Osteoblast (primary cell): ENCODE measurements around the gene CMIP. TPM values are rescaled to one million over a fixed set of nuclear protein-coding genes. Genes with fewer than 3 reads are reported as not detected.

Experiments used
- DNase-seq: peaks from one replicate; pipeline ENCODE4 v3.0.0; 2011; ENCODE audit warnings: low spot score, mixed read lengths; ENCODE audit not compliant: insufficient read length; ENCODE audit errors: missing footprints
- H2AFZ ChIP-seq: 2 replicates; pipeline ENCODE4 v1.6.0; 2011; ENCODE audit warnings: mild to moderate bottlenecking, low read length
- H3K27ac ChIP-seq: 2 replicates; pipeline ENCODE4 v1.5.1; 2011; ENCODE audit warnings: mild to moderate bottlenecking, low read depth, low read length, moderate library complexity
- H3K27me3 ChIP-seq: 2 replicates; pipeline ENCODE4 v1.6.0; 2012; ENCODE audit warnings: mild to moderate bottlenecking, control low read depth, inconsistent platforms, low read length, moderate library complexity; ENCODE audit not compliant: insufficient read depth
- H3K36me3 ChIP-seq: 2 replicates; pipeline ENCODE4 v1.5.1; 2011; ENCODE audit warnings: mild to moderate bottlenecking, low read length, control low read depth, moderate library complexity; ENCODE audit not compliant: insufficient read depth
- H3K4me1 ChIP-seq: 2 replicates; pipeline ENCODE4 v1.5.1; 2011; ENCODE audit warnings: mild to moderate bottlenecking, low read length, control low read depth, moderate library complexity; ENCODE audit not compliant: insufficient read depth
- H3K4me2 ChIP-seq: 2 replicates; pipeline ENCODE4 v1.6.0; 2011; ENCODE audit warnings: mild to moderate bottlenecking, low read length; ENCODE audit not compliant: insufficient read depth
- H3K4me3 ChIP-seq: fragments of 200-600 bp; sonication (generic); 3 replicates; pipeline ENCODE4 v1.5.1; 2012; ENCODE audit warnings: mild to moderate bottlenecking, low read length, inconsistent platforms; ENCODE audit not compliant: insufficient read depth
- H3K79me2 ChIP-seq: 2 replicates; pipeline ENCODE4 v1.6.0; 2012; ENCODE audit warnings: mild to moderate bottlenecking, low read length, control low read depth, inconsistent platforms; ENCODE audit not compliant: insufficient read depth
- H3K9me3 ChIP-seq: 2 replicates; pipeline ENCODE4 v1.5.1; 2011; ENCODE audit warnings: low read depth, low read length, control low read depth
- H4K20me1 ChIP-seq: 2 replicates; pipeline ENCODE4 v1.6.0; 2012; ENCODE audit warnings: mild to moderate bottlenecking, low read length, control low read depth; ENCODE audit not compliant: insufficient read depth
- CTCF ChIP-seq: IDR thresholded peaks from 2 replicates; pipeline ENCODE4 v1.5.1; 2011; ENCODE audit warnings: mild to moderate bottlenecking, low read depth, low read length, moderate library complexity; ENCODE audit errors: extremely low read depth
- total RNA-seq: library from RNA; depleted of rRNA; stranded (reverse); fragments of >200 nt; gene quantifications from 2 replicates; pipeline ENCODE4 v1.2.3, GENCODE V29; 2012

The CMIP gene
- total RNA-seq, 1 donor = 8.3 TPM

- no peaks in the 10 kb centered on the region for H3K27me3 ChIP-seq
- no peaks in the 10 kb centered on the region for H4K20me1 ChIP-seq
- no peak overlapping the region for H3K4me3 ChIP-seq
- no peak for DNase-seq
- no peaks in the 10 kb centered on the region for H3K9me3 ChIP-seq
- no peaks in the 10 kb centered on the region for H3K36me3 ChIP-seq
- no peak overlapping the region for H3K27ac ChIP-seq
- H2AFZ ChIP-seq = no peak overlapping the region
- no peak for TF ChIP-seq CTCF
- H3K79me2 ChIP-seq = no peaks in the 10 kb centered on the region
- peaks cover 8% of the 10 kb centered on the region for H3K4me1 ChIP-seq
- no peak overlapping the region for H3K4me2 ChIP-seq
Observed at GRCh38 chr16:81732699-81733098, 288.1 kb downstream of the CMIP start.

GRCh38 chr16:81733295-81733694 lies 288.7 kb downstream of the CMIP start:
- Histone ChIP-seq H4K20me1 (no peaks in the 10 kb centered on the region), H3K9me3 (no peaks in the 10 kb centered on the region), H3K36me3 (no peaks in the 10 kb centered on the region), H3K4me3 (no peak overlapping the region), H3K4me2 (no peak overlapping the region), H3K4me1 (peaks cover 10% of the 10 kb centered on the region), H3K27ac (no peak overlapping the region), H3K27me3 (no peaks in the 10 kb centered on the region), H3K79me2 (no peaks in the 10 kb centered on the region), H2AFZ (no peak overlapping the region)
- no peak for DNase-seq
- no peak for TF ChIP-seq CTCF

- DNase-seq = peak; percentile 23
- no peaks in the 10 kb centered on the region for H3K36me3 ChIP-seq
- H3K9me3 ChIP-seq = no peaks in the 10 kb centered on the region
- no peaks in the 10 kb centered on the region for H4K20me1 ChIP-seq
- H3K27ac ChIP-seq = no peak overlapping the region
- H3K4me3 ChIP-seq = no peak overlapping the region
- no peaks in the 10 kb centered on the region for H3K79me2 ChIP-seq
- no peak overlapping the region for H3K4me2 ChIP-seq
- H3K27me3 ChIP-seq = no peaks in the 10 kb centered on the region
- TF ChIP-seq CTCF = no peak
- H2AFZ ChIP-seq = no peak overlapping the region
- peaks cover 10% of the 10 kb centered on the region for H3K4me1 ChIP-seq
Observed at GRCh38 chr16:81734632-81735434, 290.2 kb downstream of the CMIP start.

- Histone ChIP-seq H3K4me1 (peaks cover 2% of the 10 kb centered on the region), H2AFZ (peak overlapping the region; percentile 77), H3K4me3 (peak overlapping the region; percentile 57), H3K36me3 (no peaks in the 10 kb centered on the region), H3K27me3 (no peaks in the 10 kb centered on the region), H3K27ac (no peak overlapping the region), H3K9me3 (no peaks in the 10 kb centered on the region), H3K79me2 (no peaks in the 10 kb centered on the region), H4K20me1 (no peaks in the 10 kb centered on the region), H3K4me2 (peak overlapping the region; percentile 82)
- TF ChIP-seq CTCF = peak; percentile 82
- DNase-seq = peak; percentile 93
Observed at GRCh38 chr16:81737885-81738536, 293.4 kb downstream of the CMIP start.
